ENCODE results near the gene OLFM1.

DNA sequence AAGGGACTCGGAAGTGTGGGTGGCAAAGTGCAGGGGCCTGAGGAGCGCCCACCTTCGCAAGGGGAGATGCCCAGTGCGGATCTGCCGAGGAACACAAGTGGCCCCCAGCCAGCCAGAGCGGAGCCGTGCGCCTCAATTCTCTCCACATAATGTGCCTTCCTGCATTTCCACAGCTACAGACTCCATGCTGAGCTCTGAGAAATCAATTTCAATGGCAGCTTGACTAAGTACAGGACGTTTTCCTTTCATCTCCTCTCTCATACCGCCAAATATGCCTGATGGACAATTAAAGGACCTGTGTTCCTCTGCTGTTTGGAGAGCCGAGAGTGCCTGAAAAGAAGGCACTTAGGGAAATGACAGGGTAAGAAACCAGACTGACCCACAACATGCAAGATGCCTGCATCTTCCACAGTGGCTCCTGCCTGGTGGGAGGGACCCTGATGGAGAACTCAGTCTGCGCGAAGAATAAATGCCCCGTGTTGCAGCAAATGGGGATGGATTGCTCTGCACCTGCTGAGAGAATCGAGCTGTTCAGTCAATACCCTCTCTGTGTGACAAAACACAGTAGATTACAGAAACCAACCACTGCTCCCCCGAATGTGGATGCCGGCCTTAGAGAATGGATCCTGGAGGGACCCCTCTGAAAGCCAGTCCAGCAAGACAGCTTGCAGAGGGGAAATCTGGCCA lies 38.6 kb upstream of the OLFM1 start:
- TF ChIP-seq POLR2A (IDR thresholded peaks at IDR 0.05), result no peak
- TF ChIP-seq, protein P1, sequence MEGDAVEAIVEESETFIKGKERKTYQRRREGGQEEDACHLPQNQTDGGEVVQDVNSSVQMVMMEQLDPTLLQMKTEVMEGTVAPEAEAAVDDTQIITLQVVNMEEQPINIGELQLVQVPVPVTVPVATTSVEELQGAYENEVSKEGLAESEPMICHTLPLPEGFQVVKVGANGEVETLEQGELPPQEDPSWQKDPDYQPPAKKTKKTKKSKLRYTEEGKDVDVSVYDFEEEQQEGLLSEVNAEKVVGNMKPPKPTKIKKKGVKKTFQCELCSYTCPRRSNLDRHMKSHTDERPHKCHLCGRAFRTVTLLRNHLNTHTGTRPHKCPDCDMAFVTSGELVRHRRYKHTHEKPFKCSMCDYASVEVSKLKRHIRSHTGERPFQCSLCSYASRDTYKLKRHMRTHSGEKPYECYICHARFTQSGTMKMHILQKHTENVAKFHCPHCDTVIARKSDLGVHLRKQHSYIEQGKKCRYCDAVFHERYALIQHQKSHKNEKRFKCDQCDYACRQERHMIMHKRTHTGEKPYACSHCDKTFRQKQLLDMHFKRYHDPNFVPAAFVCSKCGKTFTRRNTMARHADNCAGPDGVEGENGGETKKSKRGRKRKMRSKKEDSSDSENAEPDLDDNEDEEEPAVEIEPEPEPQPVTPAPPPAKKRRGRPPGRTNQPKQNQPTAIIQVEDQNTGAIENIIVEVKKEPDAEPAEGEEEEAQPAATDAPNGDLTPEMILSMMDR (IDR thresholded peaks at IDR 0.05), result no peak

Data from body of pancreas (tissue), 4 donors.